ENCODE data around the gene BOK.
"Not testable (repeated sequence)": the region's sequence is repeated elsewhere in the genome, so short reads cannot be mapped to it uniquely, and the experiment has no call there.

BOK gene

DNA sequence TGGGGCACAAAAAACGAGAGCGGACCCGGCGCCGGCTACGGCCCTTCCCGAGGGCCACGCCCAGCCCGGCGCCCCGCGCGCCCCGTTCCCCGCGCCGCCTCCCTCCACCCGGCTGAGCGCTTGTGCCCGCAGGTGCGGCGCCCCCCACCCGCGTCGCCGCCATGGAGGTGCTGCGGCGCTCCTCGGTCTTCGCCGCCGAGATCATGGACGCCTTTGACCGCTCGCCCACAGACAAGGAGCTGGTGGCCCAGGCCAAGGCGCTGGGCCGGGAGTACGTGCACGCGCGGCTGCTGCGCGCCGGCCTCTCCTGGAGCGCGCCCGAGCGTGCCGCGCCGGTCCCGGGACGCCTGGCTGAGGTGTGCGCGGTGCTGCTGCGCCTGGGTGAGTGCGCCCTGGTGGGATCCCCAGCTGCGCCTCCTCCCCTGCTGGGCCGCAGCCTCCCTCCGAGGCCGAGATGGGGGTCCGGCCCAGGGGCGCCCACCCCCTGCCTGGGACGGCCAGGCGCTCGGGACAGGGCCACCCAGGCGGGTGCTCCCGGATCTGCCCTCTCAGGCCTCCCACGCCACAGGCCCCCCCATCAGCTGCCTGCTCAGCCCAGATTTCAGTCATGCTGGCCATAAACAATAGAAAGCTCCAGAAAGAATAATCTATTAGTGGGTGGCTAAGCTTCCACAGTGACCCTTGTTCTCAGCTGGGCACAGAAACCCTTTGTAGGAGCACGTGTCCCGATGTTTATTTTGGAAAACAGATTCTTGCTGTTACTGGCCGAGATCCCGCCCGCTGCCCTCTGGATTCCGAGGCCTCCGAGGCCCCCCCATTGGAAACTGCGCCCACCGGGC lies 997 bp downstream of the BOK start:
- DNase-seq = no peak

GRCh38 chr2:241560162-241560882 lies 1.8 kb downstream of the BOK start:
- DNase-seq = no peak

DNA sequence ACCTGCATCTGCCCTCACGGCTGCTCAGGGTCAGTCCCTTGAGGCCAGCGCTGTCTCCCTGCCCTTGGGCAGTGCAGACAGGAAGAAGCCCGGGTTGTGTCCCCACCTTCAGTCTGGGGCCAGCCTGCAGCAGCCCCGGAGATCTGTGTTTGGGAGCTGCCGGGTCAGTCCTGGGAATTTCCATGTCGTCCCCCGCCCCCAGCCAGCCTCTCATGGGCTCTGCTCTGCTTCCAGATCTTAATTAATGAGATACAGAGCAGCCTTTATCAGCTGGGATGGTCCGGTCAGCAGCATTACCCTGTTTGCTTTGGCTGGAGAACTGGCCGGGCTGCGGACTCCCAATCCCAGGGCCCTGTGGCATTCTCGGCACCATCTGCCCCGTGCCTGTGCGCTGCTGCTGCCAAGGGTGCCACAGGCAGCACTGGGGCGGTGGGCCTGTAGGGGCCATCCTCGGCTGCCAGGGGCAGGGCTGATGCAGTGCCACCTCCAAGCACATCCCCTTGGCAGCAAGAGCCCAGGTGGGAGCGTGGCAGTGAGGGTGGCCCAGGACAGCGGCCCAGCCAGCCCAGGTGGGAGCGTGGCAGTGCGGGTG lies 2.4 kb downstream of the BOK start:
- DNase-seq = no peak

DNA sequence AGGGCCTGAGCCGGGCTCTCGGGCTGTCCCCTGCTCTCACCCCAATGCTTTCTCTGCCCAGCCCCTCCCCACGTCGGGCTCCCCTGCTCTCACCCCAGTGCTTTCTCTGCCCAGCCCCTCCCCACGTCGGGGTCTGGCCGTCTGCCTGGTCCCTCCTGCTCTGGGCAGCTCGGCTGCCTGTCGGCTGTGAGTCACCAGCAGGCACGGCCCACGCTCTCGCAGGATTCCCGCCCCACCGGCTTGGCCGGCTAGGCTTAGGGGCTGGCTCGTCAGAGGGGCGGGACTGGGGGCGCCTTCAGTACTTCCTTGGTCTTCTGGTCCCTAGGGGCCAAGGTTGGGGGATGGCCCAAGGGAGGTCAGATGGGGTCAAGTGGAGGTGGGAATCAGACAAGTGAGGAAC lies 3.3 kb downstream of the BOK start:
- no peak for DNase-seq

DNA sequence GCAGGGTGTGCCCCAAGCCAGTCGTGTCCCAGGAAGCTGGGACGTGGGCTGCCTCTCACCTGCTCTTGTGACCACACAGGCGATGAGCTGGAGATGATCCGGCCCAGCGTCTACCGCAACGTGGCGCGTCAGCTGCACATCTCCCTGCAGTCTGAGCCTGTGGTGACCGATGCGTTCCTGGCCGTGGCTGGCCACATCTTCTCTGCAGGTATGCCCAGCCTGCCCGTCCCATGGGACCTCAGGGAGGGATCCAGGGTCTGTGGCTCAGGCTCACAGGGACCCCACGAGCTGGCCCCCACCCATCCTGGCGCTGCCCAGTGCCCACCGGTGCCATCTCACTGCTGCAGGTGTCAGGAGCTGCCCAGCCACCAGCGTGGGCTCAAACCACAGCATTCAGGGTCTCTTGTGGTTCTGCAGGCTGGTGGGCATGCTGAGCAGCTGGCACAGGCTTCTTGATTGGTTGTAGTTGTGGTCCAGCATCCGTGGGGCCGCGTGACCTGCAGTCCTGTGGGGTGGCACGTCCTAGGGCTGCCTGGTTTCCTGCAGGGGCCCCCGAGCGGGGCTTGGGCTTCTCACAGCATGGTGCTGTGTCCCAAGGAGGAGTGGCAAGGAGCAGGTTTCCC lies 3.8 kb downstream of the BOK start:
- DNase-seq = no peak

DNA sequence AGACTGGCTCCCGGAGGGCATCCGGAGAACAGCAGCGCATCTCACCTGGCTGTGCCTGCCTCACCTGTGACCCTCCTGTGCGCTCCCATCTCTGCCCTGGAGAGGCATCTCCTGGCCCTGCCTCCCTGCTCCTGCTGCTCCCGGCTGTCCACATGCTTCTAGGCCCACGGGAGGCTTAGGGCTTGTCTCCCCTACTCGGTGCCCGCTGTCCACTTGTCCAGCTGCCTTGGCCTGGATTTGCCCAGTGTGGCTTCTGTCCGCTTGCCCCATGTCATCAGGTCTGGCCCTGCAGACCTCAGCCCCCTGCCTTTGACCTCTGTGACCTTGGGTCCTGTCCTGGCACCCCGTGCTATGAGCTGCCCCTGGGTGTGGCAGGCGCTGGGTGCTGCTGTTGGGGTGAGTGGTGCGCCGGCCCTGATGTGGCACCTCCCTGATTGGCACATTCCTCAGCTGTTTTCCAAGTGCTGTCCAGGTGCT lies 4.5 kb downstream of the BOK start:
- no peak for DNase-seq

DNA sequence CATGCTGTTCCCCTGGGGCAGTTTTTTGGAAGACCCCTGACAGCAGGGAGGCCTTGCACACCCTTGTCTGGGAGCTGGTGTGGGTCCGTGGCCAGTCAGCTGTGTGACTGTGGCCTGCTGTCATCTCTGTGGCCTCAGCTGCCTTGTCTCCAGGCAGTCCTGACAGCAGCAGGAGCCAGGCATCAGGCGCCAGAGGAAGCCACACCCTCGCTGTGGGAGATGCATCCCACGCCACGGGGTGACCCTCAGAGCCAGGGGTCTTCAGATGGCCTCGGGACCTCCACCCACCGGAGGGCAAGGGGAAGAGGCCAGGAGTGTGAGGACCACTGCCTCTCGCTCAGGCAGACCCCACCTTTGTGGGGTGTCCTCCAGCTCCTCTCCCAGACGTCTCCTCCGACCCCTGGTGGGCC lies 5.0 kb downstream of the BOK start:
- no peak for DNase-seq

DNA sequence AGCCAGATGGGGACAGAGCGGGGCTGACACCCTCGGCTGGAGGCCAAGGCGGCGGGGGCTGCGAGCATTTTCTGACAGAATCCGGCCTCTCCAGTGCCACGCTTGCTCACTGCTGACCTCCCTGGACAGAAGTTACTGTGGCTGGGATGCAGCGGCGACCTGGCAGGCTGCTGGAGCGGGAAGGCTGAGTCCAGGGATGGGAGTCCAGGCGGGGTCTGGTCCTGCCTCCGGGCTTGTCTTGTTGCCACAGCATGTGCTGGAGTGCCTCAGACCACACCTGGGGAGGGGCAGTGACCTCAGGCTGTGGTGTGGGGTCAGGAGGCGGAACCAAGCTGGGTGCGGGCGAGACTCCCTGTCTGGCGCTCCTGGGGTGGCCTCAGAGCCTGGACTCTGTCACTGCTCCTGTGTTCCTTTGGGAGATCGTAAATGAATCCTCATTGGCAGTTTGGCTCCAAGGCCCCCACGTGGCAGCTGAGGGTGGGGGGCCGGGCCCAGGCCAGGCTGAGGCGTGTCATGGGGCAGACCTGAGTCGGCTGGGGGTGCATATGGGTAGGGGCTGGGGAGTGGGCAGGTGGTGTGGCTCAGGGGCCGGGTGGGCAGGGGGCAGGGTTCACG lies 5.5 kb downstream of the BOK start:
- DNase-seq = no peak

- no peak for DNase-seq
These were observed 6.3 kb downstream of the BOK start for GRCh38 chr2:241564596-241565410.

DNA sequence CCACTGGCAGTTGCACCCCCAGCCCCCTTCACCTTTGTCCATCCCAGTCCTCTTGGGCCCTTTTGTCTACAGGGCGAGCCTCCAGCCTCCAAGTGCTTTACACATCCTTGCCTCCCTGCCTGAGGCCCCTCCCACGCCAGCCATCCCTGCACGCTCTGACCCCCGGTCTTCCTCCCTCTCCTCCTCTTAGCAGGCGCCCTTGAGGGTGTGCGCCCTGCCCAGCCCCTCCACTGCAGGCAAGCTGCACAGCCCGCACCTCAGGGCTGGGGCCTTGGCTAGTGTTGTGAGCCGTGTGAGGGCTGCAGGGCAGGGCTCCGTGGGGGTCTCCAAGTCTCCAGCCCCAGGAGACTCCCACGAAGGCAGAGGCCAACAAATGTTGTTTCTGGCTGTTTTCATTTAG lies 6.9 kb downstream of the BOK start:
- DNase-seq = no peak

- DNase-seq = not testable (repeated sequence)
These were observed 7.5 kb downstream of the BOK start for GRCh38 chr2:241566021-241566420.

- DNase-seq = no peak
These were observed 7.9 kb downstream of the BOK start for GRCh38 chr2:241566468-241566867.

DNA sequence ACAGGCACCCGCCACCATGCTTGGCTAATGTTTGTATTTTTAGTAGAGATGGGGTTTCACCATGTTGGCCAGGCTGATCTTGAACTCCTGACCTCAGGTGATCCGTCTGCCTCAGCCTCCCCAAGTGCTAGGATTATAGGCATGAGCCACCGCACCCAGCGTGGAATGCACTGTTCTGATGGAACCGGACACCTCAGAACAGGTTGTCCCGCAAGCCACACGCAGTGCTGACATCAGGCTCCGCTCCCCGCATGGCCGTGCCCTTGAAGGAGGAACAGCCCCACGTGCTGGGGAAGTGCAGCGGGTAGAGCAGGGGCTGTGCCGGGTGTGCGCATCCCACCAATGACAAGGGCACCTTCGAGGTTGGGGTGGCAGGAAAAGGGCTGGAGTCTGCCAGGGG lies 8.7 kb downstream of the BOK start:
- not testable (repeated sequence) for DNase-seq

- no peak for DNase-seq
These were observed 9.2 kb downstream of the BOK start for GRCh38 chr2:241567776-241568175.

GRCh38 chr2:241568726-241569125 lies 10.2 kb downstream of the BOK start:
- no peak for DNase-seq

- DNase-seq = no peak
These were observed 11.3 kb downstream of the BOK start for GRCh38 chr2:241569831-241570281.

GRCh38 chr2:241570961-241571581 lies 12.5 kb downstream of the BOK start:
- DNase-seq = no peak

GRCh38 chr2:241571821-241572620 lies 13.5 kb downstream of the BOK start:
- DNase-seq = no peak

- not testable (repeated sequence) for DNase-seq
These were observed 14.5 kb downstream of the BOK start for GRCh38 chr2:241572915-241573651.

- DNase-seq = no peak
These were observed 15.2 kb downstream of the BOK start for GRCh38 chr2:241573741-241574140.
